Smooth muscle cell of trachea (primary cell): ENCODE data around the gene RTN4. TPM values are rescaled to one million over a fixed set of nuclear protein-coding genes. Genes with fewer than 3 reads are reported as not detected.

Source experiments
- total RNA-seq: library from RNA; depleted of rRNA; stranded (reverse); fragments of >200 nt; gene quantifications from 2 replicates; pipeline ENCODE4 v1.2.1, GENCODE V29; 2014

The RTN4 gene
- 334 and 451 TPM in 2 replicates for total RNA-seq

DNA sequence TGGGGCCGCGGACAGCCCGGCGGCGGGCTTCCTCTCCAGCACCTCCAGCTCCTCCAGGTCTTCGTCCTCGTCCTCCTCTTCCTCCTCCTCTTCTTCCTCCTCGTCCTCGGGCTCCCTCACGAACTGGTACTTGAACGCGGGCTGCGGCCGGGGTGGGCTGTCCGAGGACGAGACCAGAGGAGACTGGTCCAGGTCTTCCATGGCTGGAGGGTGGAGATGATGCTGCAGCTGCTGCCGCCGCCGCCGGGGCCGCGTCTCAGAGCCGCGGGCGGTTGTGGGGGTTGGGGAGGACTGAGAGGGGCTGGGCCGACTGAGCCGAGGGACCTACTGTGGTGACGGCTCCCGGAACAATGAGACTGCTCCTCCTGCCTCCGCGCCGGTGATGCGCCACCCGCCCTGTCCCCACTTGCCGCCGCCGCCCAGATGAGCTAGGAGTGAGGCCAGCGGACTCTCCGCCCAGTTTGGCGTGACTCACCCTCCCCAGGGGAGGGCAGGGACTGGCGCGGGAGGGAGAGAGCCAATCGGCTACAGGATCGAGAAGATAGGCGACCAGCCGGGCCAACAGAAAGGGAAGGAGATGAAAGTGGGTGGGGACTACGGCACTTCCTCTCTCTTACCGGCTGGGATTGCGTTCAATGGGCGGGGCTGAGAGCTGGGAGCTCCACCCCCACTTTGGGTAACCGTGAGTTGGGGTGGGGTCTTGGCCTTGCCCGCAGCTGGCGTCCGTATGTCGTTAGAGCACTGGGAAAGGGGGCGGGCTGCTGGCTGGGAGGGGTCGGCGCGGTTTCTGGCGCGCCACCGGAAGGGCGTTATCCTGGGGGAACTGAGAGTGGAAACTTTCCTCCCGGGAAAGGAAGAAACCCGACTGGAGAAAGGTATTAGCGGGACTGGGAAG is at the start of gene RTN4:
RTN4 (minus strand) TSS at position 352 of the 895 bp plus-strand sequence; CDS start at position 201, 151 bp downstream.

Other genes starting within 250 kb of the RTN4 start
- gene CLHC1, start 181.8 kb upstream of the RTN4 start, total RNA-seq = 8.9 and 13.5 TPM in 2 replicates
- 489 and 1,035 TPM in 2 replicates for gene RPS27A, start 182.2 kb upstream of the RTN4 start, total RNA-seq
- gene MTIF2, start 218.8 kb upstream of the RTN4 start, total RNA-seq = 35.9 and 46.7 TPM in 2 replicates